OCI-LY1 (cell line): ENCODE results near the gene MRPL49.

ENCODE experiments used
- H2AFZ ChIP-seq: fragments of 200-600 bp; sonication (generic), shearing (Covaris generic); 2 replicates; pipeline ENCODE4 v1.6.0; 2014; ENCODE audit warnings: antibody characterized with exemption, mild to moderate bottlenecking, low read length
- H3F3A ChIP-seq: fragments of 200-600 bp; sonication (generic), shearing (Covaris generic); 2 replicates; pipeline ENCODE4 v1.6.0; 2014; ENCODE audit warnings: mild to moderate bottlenecking, antibody characterized with exemption, low read length, moderate library complexity; ENCODE audit not compliant: insufficient read depth
- H3K27ac ChIP-seq: fragments of 200-600 bp; sonication (generic); 2 replicates; pipeline ENCODE4 v1.5.1; 2014; ENCODE audit warnings: low read length, mixed run types, mild to moderate bottlenecking, low read depth; ENCODE audit not compliant: poor library complexity, severe bottlenecking
- H3K27me3 ChIP-seq: fragments of 200-600 bp; sonication (generic); 2 replicates; pipeline ENCODE4 v1.6.0; 2014; ENCODE audit warnings: antibody characterized with exemption, mild to moderate bottlenecking, low read length, moderate library complexity; ENCODE audit not compliant: insufficient read depth
- H3K36me3 ChIP-seq: fragments of 200-600 bp; sonication (generic); 2 replicates; pipeline ENCODE4 v1.6.1; 2014; ENCODE audit warnings: mild to moderate bottlenecking, antibody characterized with exemption, low read length, moderate library complexity, mixed read lengths; ENCODE audit not compliant: insufficient read depth
- H3K4me1 ChIP-seq: fragments of 200-600 bp; sonication (generic); 2 replicates; pipeline ENCODE4 v1.5.1; 2014; ENCODE audit warnings: mild to moderate bottlenecking, low read length, moderate library complexity; ENCODE audit not compliant: insufficient read depth, severe bottlenecking
- H3K4me2 ChIP-seq: fragments of 200-600 bp; sonication (generic), shearing (Covaris generic); 2 replicates; pipeline ENCODE4 v1.6.1; 2014; ENCODE audit warnings: low read length
- H3K4me3 ChIP-seq: fragments of 200-600 bp; sonication (generic); 2 replicates; pipeline ENCODE4 v1.5.1; 2014; ENCODE audit warnings: low read length, low read depth, mild to moderate bottlenecking, mixed read lengths; ENCODE audit not compliant: poor library complexity, severe bottlenecking
- H3K79me2 ChIP-seq: fragments of 200-600 bp; shearing (Covaris generic); 2 replicates; pipeline ENCODE4 v1.6.1; 2016; ENCODE audit warnings: mixed run types, low read length, mixed read lengths; ENCODE audit not compliant: insufficient read depth
- H3K9ac ChIP-seq: fragments of 200-600 bp; sonication (generic), shearing (Covaris generic); 2 replicates; pipeline ENCODE4 v1.6.1; 2014; ENCODE audit warnings: mild to moderate bottlenecking, low read length, mixed read lengths
- H3K9me2 ChIP-seq: fragments of 200-600 bp; sonication (generic), shearing (Covaris generic); 2 replicates; pipeline ENCODE4 v1.6.1; 2014; ENCODE audit warnings: low read depth, mild to moderate bottlenecking, low read length, mixed read lengths
- H3K9me3 ChIP-seq: fragments of 200-600 bp; shearing (Covaris generic); 2 replicates; pipeline ENCODE4 v1.6.1; 2014; ENCODE audit warnings: low read length, mixed read lengths
- H4K20me1 ChIP-seq: fragments of 200-600 bp; sonication (generic), shearing (Covaris generic); 2 replicates; pipeline ENCODE4 v1.6.0; 2016; ENCODE audit warnings: mild to moderate bottlenecking, low read length; ENCODE audit not compliant: insufficient read depth
- CTCF ChIP-seq: fragments of 200-600 bp; sonication (generic), shearing (Covaris generic); IDR thresholded peaks from 2 replicates; pipeline ENCODE4 v1.5.1; 2017; ENCODE audit warnings: mild to moderate bottlenecking, antibody characterized with exemption, low read length, moderate library complexity, mixed read lengths
- EZH2 ChIP-seq: fragments of 200-600 bp; sonication (generic), shearing (Covaris generic); IDR thresholded peaks from 2 replicates; pipeline ENCODE4 v1.8.0; 2017; ENCODE audit warnings: borderline replicate concordance, mixed run types, mild to moderate bottlenecking, antibody characterized with exemption, low read length, moderate library complexity, mixed read lengths

Gene MRPL49

GRCh38 chr11:65111744-65112545 is 10.2 kb upstream of the MRPL49 start, which contains the start of gene TM7SF2:
Gene TM7SF2, plus strand, starts transcription at chr11:65111872. Its CDS starts 144 bp downstream, at chr11:65112016.
- no peaks in the 10 kb centered on the region for H3K9me2 ChIP-seq
- peak within 1 kb of the TSS; percentile 75 for H3K4me3 ChIP-seq
- no peaks in the 10 kb centered on the region for H3K27me3 ChIP-seq
- H2AFZ ChIP-seq: no peak within 1 kb of the TSS
- H3K4me1 ChIP-seq: peaks cover 46% of the 10 kb centered on the region
- H3F3A ChIP-seq: 0 out of 2 replicates have a peak, but pooled peaks cover 5% of the 10 kb centered on the region
- H3K4me2 ChIP-seq: peak within 1 kb of the TSS; percentile 90
- no peak for TF ChIP-seq CTCF
- TF ChIP-seq EZH2: no peak
- H3K9me3 ChIP-seq: no peaks in the 10 kb centered on the region
- no peaks in the 10 kb centered on the region for H4K20me1 ChIP-seq
- H3K9ac ChIP-seq: peak within 1 kb of the TSS; percentile 86
- peak within 1 kb of the TSS; percentile 98 for H3K27ac ChIP-seq
- peaks cover 41% of the 10 kb centered on the region for H3K36me3 ChIP-seq
- no peaks in the 10 kb centered on the region for H3K79me2 ChIP-seq

GRCh38 chr11:65112546-65113360 is 9.4 kb upstream of the MRPL49 start:
- Histone ChIP-seq H3K9me3 (no peaks in the 10 kb centered on the region), H4K20me1 (no peaks in the 10 kb centered on the region), H3K79me2 (no peaks in the 10 kb centered on the region), H3K4me3 (peak overlapping the region; percentile 75), H3K4me1 (peaks cover 49% of the 10 kb centered on the region), H3F3A (0 out of 2 replicates have a peak, but pooled peaks cover 5% of the 10 kb centered on the region), H3K36me3 (peaks cover 41% of the 10 kb centered on the region), H3K9ac (peak overlapping the region; percentile 86), H2AFZ (no peak overlapping the region), H3K27ac (peak overlapping the region; percentile 98), H3K27me3 (no peaks in the 10 kb centered on the region), H3K9me2 (no peaks in the 10 kb centered on the region), H3K4me2 (peak overlapping the region; percentile 90)
- no peak for TF ChIP-seq EZH2
- TF ChIP-seq CTCF: peak; percentile 94

- peak overlapping the region; percentile 98 for H3K27ac ChIP-seq
- peaks cover 49% of the 10 kb centered on the region for H3K4me1 ChIP-seq
- no peaks in the 10 kb centered on the region for H3K9me2 ChIP-seq
- no peaks in the 10 kb centered on the region for H3K79me2 ChIP-seq
- H3K4me2 ChIP-seq: peak overlapping the region; percentile 90
- no peaks in the 10 kb centered on the region for H3K27me3 ChIP-seq
- no peak overlapping the region for H2AFZ ChIP-seq
- peak overlapping the region; percentile 86 for H3K9ac ChIP-seq
- no peaks in the 10 kb centered on the region for H4K20me1 ChIP-seq
- H3K4me3 ChIP-seq: peak overlapping the region; percentile 75
- H3F3A ChIP-seq: 0 out of 2 replicates have a peak, but pooled peaks cover 5% of the 10 kb centered on the region
- no peaks in the 10 kb centered on the region for H3K9me3 ChIP-seq
- peaks cover 46% of the 10 kb centered on the region for H3K36me3 ChIP-seq
- no peak for TF ChIP-seq CTCF
- no peak for TF ChIP-seq EZH2
Observed at GRCh38 chr11:65113361-65113756, 8.8 kb upstream of the MRPL49 start.
